Astrocyte (in vitro differentiated cells and primary cell): Measurements from ENCODE around the gene ADGRA1. TPM values are rescaled to one million over a fixed set of nuclear protein-coding genes. Genes with fewer than 3 reads are reported as not detected.

Experiments
- DNase-seq: peaks from one replicate; pipeline ENCODE4 v3.0.0-alpha.2; 2010; ENCODE audit warnings: low read depth
- FAIRE-seq: peaks from 2 replicates; lab custom pipeline; 2011; peaks lifted over from hg19 to GRCh38; lab: Jason Lieb, UNC
- H2AFZ ChIP-seq: 2 replicates; pipeline ENCODE4 v1.6.0; 2012; ENCODE audit warnings: low read depth, low read length, inconsistent platforms
- H3K27ac ChIP-seq: 2 replicates; pipeline ENCODE4 v1.5.1; 2011; ENCODE audit warnings: low read depth, low read length, inconsistent platforms
- H3K27me3 ChIP-seq: 2 replicates; pipeline ENCODE4 v1.6.0; 2011; ENCODE audit warnings: low read length, inconsistent platforms; ENCODE audit not compliant: insufficient read depth
- H3K36me3 ChIP-seq: 2 replicates; pipeline ENCODE4 v1.5.1; 2011; ENCODE audit warnings: low read length, inconsistent platforms; ENCODE audit not compliant: insufficient read depth
- H3K4me1 ChIP-seq: 2 replicates; pipeline ENCODE4 v1.5.1; 2011; ENCODE audit warnings: low read length, inconsistent platforms; ENCODE audit not compliant: insufficient read depth
- H3K4me2 ChIP-seq: 2 replicates; pipeline ENCODE4 v1.6.0; 2012; ENCODE audit warnings: low read length, inconsistent platforms
- H3K4me3 ChIP-seq: 2 replicates; pipeline ENCODE4 v1.5.1; 2011; ENCODE audit warnings: low read depth, mild to moderate bottlenecking, low read length, inconsistent platforms; ENCODE audit not compliant: insufficient read depth
- H3K79me2 ChIP-seq: 2 replicates; pipeline ENCODE4 v1.6.0; 2012; ENCODE audit warnings: mild to moderate bottlenecking, low read length, inconsistent platforms; ENCODE audit not compliant: insufficient read depth
- H3K9ac ChIP-seq: 2 replicates; pipeline ENCODE4 v1.6.0; 2012; ENCODE audit warnings: mild to moderate bottlenecking, low read length, inconsistent platforms
- H3K9me3 ChIP-seq: 2 replicates; pipeline ENCODE4 v1.5.1; 2012; ENCODE audit warnings: low read depth, mild to moderate bottlenecking, low read length, inconsistent platforms; ENCODE audit not compliant: insufficient read depth
- H4K20me1 ChIP-seq: 2 replicates; pipeline ENCODE4 v1.6.0; 2012; ENCODE audit warnings: low read length, inconsistent platforms; ENCODE audit not compliant: insufficient read depth
- H3K27ac Mint-ChIP-seq: one replicate; pipeline ENCODE4 v1.8.0; 2021; ENCODE audit warnings: mild to moderate bottlenecking, mixed read lengths; ENCODE audit not compliant: unreplicated experiment
- H3K27me3 Mint-ChIP-seq: one replicate; pipeline ENCODE4 v1.8.0; 2021; ENCODE audit warnings: low read depth, mixed read lengths; ENCODE audit not compliant: unreplicated experiment
- H3K36me3 Mint-ChIP-seq: one replicate; pipeline ENCODE4 v1.8.0; 2021; ENCODE audit warnings: low read depth, mixed read lengths; ENCODE audit not compliant: unreplicated experiment
- H3K4me1 Mint-ChIP-seq: one replicate; pipeline ENCODE4 v1.8.0; 2021; ENCODE audit warnings: low read depth, mixed read lengths; ENCODE audit not compliant: unreplicated experiment
- H3K4me3 Mint-ChIP-seq: one replicate; pipeline ENCODE4 v1.8.0; 2021; ENCODE audit warnings: mild to moderate bottlenecking, moderate library complexity, mixed read lengths; ENCODE audit not compliant: unreplicated experiment
- H3K9me3 Mint-ChIP-seq: one replicate; pipeline ENCODE4 v1.8.0; 2021; ENCODE audit warnings: mild to moderate bottlenecking, mixed read lengths; ENCODE audit not compliant: unreplicated experiment
- EZH2 ChIP-seq: IDR thresholded peaks from 2 replicates; pipeline ENCODE4 v1.6.1; 2012; ENCODE audit warnings: mild to moderate bottlenecking, low read length, inconsistent platforms; ENCODE audit not compliant: insufficient read depth
- total RNA-seq: library from RNA; stranded (reverse); gene quantifications from 2 replicates; pipeline ENCODE4 v1.2.1, GENCODE V29; 2021
- TF ChIP-seq, protein P1 (sequence below): IDR thresholded peaks from 2 replicates; pipeline ENCODE4 v1.5.1; 2011; ENCODE audit warnings: low read depth, mild to moderate bottlenecking, inconsistent platforms, low read length, moderate library complexity; ENCODE audit not compliant: insufficient read depth

Gene ADGRA1
- total RNA-seq, 1 donor from 2014 or later, result not detected

GRCh38 chr10:133132473-133133291, 45.0 kb downstream of the ADGRA1 start:
- H4K20me1 ChIP-seq, result no peaks in the 10 kb centered on the region

GRCh38 chr10:133133471-133134231, 45.9 kb downstream of the ADGRA1 start:
- Mint-ChIP-seq H3K4me3 (no peak overlapping the region), H3K9me3 (peaks cover 2% of the 10 kb centered on the region), H3K4me1 (no peaks in the 10 kb centered on the region), H3K27ac (no peak overlapping the region), H3K36me3 (no peaks in the 10 kb centered on the region), H3K27me3 (peaks cover 26% of the 10 kb centered on the region)
- no peak overlapping the region for H3K4me2 ChIP-seq
- H3K27me3 ChIP-seq, result no peaks in the 10 kb centered on the region
- no peak overlapping the region for H3K27ac ChIP-seq
- FAIRE-seq (no peak), DNase-seq (no peak)
- H3K9me3 ChIP-seq, result no peaks in the 10 kb centered on the region
- no peaks in the 10 kb centered on the region for H4K20me1 ChIP-seq
- no peaks in the 10 kb centered on the region for H3K79me2 ChIP-seq
- H3K36me3 ChIP-seq, result no peaks in the 10 kb centered on the region
- no peak overlapping the region for H3K9ac ChIP-seq
- H3K4me1 ChIP-seq, result no peaks in the 10 kb centered on the region
- no peak overlapping the region for H3K4me3 ChIP-seq
- TF ChIP-seq, protein P1, sequence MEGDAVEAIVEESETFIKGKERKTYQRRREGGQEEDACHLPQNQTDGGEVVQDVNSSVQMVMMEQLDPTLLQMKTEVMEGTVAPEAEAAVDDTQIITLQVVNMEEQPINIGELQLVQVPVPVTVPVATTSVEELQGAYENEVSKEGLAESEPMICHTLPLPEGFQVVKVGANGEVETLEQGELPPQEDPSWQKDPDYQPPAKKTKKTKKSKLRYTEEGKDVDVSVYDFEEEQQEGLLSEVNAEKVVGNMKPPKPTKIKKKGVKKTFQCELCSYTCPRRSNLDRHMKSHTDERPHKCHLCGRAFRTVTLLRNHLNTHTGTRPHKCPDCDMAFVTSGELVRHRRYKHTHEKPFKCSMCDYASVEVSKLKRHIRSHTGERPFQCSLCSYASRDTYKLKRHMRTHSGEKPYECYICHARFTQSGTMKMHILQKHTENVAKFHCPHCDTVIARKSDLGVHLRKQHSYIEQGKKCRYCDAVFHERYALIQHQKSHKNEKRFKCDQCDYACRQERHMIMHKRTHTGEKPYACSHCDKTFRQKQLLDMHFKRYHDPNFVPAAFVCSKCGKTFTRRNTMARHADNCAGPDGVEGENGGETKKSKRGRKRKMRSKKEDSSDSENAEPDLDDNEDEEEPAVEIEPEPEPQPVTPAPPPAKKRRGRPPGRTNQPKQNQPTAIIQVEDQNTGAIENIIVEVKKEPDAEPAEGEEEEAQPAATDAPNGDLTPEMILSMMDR, result no peak
- no peak for TF ChIP-seq EZH2
- no peak overlapping the region for H2AFZ ChIP-seq

More at GRCh38 chr10:133132473-133133291, 45.0 kb downstream of the ADGRA1 start:
- Histone ChIP-seq H3K27me3 (no peaks in the 10 kb centered on the region), H3K79me2 (no peaks in the 10 kb centered on the region), H3K27ac (no peak overlapping the region), H3K9me3 (no peaks in the 10 kb centered on the region), H3K36me3 (no peaks in the 10 kb centered on the region), H3K4me2 (no peak overlapping the region), H3K4me3 (no peak overlapping the region), H3K9ac (no peak overlapping the region), H2AFZ (no peak overlapping the region), H3K4me1 (no peaks in the 10 kb centered on the region)
- H3K4me3 Mint-ChIP-seq, result no peak overlapping the region
- H3K36me3 Mint-ChIP-seq, result no peaks in the 10 kb centered on the region
- DNase-seq, result no peak
- no peaks in the 10 kb centered on the region for H3K4me1 Mint-ChIP-seq
- H3K27me3 Mint-ChIP-seq, result peaks cover 26% of the 10 kb centered on the region
- TF ChIP-seq EZH2, result no peak
- TF ChIP-seq, protein P1, result no peak
- H3K27ac Mint-ChIP-seq, result no peak overlapping the region
- peaks cover 2% of the 10 kb centered on the region for H3K9me3 Mint-ChIP-seq
- FAIRE-seq, result no peak
